Activated CD4-positive, alpha-beta T cell treated with anti-CD3 and anti-CD28 coated beads, Interleukin-2, amount 50 U/mL, for 48 hours (primary cell): Measurements from ENCODE around the gene LZTS2.
"Not testable (repeated sequence)": the region's sequence is repeated elsewhere in the genome, so short reads cannot be mapped to it uniquely, and the experiment has no call there.

ENCODE experiments used
- DNase-seq, 2 experiments: peaks; one replicate each; pipeline ENCODE4 v3.0.0-alpha.2; 2020

Gene LZTS2

DNA sequence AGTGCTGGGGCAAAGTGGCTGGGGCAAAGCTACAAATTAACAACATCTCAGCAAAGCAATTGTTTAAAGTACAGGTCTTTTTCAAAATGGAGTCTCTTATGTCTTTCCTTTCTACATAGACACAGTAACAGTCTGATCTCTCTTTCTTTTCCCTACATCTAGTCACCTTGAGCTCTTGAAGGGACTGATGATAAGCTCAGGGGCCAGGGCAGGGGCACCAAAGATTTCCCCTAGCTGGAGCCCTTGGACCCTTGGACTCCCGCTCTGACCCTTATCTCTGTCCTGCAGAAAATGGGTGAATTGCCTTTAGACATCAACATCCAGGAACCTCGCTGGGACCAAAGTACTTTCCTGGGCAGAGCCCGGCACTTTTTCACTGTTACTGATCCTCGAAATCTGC is 34.8 kb downstream of the LZTS2 start:
- not testable (repeated sequence) for DNase-seq

DNA sequence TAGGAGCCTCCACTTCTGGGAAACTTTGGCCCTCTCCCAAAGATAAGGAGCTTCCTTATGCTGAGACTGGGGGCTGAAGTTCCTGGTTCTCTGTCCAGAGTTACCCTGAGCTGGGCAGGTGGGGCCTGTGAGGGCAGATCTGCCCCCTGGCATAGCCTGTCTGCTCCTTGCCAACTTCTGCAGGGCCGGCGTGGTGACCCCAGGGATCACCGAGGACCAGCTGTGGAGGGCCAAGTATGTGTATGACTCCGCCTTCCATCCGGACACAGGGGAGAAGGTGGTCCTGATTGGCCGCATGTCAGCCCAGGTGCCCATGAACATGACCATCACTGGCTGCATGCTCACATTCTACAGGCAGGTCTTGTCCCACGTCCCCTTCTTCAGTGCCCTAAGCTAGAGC is 35.7 kb downstream of the LZTS2 start:
- no peak for DNase-seq

DNA sequence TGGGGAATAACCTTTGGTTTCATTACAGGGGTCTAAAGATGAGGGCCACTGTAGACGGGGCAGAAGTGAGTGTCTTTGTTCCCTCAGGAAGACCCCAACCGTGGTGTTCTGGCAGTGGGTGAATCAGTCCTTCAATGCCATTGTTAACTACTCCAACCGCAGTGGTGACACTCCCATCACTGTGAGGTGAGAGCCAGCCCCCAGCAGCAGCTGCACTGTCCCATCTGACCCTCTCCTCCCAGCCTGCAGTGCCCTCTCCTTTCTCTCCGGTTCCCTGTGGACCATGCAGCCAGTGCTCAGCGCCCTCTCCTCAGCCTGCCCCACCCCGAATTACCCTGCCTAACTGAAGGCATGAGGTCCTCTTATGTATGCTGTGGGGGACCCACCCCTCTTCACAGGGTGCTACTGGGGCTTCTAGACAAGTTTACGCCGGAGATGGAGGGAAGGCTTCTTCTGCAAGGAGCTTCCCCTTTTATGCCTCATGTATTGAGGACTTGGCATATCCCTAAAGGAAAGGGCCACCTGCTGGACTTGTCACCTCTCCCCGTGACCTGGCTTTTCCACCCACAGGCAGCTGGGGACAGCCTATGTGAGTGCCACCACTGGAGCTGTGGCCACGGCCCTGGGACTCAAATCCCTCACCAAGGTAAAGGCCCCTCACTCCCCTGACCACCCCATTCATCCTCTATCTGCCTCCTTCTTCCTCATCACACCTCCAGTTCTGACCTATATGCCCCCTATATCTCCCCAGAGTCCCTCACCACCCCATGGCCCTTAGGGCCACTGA is 36.5 kb downstream of the LZTS2 start:
- no peak for DNase-seq

DNA sequence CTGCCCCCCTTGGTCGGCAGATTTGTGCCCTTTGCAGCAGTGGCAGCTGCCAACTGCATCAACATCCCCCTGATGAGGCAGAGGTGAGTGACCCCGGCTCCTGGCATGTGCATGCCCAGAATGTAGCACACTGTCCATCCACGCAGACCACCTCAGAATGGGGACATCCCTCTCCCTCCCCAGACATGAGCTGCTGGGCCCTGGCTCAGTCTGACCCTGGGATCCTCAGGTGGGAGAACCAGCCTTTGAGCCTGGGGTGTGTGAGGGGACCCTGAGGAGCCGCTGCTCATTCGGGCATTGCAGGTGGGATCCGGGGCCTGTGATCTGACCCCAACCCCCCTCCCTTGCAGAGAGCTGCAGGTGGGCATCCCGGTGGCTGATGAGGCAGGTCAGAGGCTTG is 37.1 kb downstream of the LZTS2 start:
- DNase-seq = no peak

DNA sequence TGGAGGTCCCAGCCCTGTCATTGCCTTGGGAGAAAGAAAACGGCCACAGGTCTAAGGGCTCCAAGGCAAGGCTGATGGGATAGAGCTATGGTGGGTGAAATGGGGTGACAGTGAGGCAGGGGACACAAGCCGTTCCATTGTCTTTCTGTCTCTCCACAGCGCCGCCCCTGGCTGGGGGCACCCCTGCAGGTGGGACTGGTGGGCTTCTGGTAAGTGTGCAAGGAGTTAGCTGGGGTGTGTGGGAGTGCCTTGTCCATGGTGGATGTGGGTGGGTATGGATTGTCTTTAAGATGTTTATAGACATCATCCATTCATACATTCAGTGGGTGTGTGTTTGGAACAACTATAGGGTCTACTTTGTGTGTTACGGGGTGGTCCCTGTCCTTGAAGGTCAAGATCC is 38.9 kb downstream of the LZTS2 start:
- no peak for DNase-seq

DNA sequence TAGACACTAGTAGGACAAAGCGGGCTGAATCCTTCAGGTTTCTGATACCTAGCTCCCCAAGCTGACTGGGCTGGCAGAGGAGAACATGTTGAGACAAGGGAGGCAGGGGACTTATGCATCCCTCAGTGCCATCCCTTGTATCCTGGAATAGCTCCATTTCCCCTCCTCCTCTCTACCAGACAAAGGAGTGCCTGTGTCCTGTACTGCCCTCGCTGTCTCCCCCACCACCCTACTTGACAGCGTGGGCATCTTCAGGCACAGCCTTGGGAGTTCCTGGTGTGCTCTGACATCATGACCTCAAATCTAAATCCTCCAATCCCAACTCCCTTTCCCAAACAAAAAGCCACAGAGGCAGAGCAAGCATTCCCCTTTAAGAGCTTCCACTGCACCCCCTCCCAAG is 40.5 kb downstream of the LZTS2 start:
- no peak for DNase-seq

DNA sequence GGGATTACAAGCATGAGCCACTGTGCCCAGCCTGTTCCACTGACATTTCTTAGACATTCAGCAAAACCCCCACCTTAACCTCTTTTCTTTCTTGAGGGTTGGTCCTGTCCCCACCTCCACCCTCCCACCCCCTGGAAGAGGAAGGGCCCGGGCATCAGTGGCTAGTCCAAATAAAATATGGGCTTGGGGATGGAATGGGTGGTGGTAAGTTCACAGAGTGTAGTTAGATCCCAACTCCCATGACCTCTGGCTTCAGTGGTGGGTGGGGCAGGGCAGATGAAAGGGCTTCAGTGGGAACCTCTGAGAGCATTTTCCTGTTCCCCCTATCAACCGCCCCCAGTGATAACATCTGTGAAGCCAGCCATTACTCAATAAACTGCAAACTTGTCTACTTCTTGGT is 41.2 kb downstream of the LZTS2 start:
- DNase-seq = no peak

DNA sequence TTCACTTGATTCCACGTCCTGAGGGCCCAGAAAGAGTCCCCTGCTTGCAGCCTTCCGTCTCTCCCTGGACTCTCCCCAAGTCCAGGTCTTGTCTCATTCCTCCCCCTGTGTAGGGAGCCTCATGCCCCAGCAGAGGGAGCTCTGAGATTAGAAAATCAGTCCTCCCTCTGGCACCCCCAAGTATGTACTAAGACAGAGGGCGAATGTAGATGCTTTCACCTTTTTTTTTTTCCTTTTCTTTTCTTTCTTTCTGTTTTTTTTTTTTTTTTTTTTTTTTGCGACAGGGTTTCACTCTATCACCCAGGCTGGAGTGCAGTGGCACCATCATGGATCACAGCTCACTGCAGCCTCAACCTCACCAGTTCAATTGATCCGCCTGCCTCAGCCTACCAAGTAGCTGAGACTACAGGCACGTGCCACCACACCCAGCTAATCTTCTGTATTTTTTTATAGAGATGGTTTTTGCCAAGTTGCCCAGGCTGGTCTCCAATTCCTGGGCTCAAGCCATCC is 41.7 kb downstream of the LZTS2 start:
- peak; percentile 71 to 78 for DNase-seq

DNA sequence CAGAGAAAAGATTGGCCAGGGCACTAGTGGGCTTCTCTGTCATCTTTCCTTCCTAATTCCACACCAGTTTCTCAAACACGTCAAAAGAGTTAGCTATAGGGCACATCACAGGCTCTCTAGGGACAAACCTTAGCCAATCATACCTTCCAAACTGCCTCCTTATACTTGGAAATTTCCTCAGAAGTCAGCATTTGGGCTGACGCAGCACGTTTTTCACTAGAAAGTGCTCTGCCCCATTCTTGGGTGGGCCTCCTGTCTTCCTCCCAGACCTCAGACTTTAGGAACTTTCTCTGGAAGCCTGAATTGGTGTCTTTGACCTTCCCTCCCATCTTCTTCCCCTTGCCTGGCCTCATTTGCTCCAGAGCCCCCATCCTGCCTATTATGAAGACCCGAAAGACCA is 42.5 kb downstream of the LZTS2 start:
- DNase-seq = no peak

DNA sequence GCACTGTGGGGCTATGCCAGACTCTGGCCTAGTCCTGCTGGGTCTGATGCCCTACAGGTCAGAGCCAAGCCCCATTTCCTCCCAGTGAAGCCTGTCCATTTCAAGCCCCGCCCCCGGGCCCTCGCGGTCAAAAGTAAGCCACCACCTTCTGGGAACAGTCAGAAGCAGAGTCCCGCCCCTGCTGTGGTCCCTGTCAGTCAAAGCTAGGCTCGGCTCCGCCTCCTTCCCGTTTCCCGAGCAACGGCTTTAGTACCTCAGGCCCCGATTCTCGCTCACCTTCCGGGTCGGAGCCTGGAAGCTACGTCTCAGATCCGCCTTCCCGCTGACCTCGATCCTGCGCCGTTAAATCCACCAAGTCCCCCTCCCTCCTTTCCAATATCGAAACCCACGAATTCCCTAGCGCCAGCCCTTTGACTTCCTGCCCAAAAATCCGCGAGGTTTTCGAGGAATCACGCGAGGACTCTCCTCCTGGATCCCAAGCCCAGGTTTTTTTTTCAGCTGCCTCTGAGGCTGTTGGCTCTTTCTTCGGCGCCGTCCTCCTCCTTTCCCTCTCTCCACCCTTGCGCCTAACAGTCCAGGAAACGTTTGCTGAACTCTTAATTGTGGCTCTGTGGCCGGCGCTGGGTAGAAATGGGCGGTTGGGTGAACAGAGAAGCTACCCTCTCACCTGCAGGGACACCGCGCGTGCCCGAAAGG is 43.2 kb downstream of the LZTS2 start:
- peak; percentile 97 to 98 for DNase-seq

DNA sequence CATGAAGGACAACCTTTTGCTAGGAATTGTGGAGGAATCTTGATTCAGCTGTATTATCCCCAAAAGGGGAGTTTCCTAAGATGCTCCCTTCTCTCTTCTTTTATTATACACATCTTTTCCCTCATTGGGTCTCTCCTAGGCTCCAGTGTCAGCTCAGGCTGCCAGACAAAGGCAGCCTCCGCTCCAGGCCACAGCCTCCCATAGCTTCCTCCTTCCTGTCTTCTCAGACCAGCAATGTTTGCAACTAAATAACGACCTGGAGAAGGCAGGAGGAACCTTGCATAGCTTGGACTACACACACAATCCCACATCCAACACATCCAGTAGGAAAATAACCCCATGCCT is 43.7 kb downstream of the LZTS2 start:
- no peak for DNase-seq

DNA sequence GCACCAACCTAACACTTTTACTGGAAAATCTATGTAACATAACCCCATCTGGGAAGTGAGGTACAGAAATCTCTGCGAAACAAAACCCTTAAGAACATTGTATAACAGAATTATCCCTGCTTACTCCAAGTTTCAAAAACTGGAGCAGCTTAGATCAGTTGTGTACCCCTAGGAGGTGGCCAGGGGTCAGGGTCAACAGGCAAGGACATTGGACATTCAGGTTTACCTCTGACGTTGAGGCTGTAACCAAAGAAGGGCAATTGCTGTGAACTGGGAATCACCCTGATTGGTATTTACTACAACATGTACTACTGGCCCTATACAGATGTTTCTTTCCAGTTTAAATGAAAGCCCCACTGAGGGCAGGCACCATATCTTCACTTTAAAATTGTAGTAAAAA is 44.5 kb downstream of the LZTS2 start:
- DNase-seq = no peak

DNA sequence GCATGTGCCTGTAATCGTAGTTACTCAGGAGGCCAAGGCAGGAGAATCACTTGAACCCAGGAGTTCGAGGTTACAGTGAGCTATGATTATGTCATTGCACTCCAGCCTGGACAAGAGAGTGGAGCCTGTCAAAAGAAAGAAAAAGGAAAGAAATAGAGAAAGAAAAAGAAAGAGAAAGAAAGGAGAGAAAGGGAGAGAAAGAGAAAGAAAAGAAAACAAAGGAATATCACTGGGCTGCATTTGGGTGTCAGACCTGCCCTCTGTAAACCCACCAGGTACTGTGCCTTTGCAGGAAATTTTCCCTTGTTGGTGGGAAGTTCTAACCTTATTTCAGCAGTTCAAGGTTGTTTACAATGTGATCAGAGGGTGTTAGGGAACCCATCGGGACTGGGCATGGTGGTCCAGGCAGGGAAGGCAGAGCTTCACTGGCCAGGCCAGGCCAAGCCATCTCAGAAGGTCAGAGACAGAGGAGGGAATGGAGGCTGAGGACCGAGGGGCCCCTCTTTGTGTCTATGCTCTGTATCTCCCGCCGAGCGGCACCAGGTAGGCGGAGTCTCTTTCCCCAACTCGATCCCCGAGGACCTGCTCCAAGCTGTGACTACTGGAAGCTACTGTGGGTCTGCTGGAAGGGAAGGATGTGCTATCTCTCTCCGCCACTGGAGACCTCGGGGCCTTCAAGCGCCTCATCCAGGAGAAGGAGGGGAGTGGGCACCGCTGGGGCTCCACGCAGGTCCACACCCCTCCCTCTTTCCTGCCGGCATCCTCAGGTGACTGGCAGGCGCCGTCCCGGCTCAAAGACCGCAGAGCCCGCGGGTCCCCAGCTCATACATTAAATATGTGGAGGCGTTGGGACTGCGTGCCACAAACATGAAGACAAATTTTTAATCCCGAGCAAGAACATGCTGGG is 47.0 kb downstream of the LZTS2 start:
- DNase-seq = no peak

DNA sequence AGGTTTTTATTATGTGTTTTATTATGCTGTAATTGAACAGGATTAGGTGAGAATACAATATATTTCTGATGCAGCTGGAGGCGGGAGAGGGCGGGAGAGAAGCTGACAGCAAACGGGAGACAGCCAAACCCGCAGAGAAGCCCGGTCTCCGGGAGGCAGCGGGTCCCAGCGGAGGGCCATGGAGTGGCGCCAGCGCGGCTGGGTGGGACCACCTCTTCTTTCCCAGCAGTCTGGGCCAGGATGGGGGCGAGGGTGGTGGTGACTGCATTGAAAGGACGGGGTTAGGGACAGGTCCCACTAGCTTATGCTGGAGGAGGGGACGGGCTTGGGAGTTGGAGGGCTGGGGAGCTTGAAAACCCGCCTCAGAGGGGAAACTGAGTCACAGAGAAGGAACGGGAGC is 47.7 kb downstream of the LZTS2 start:
- no peak for DNase-seq

DNA sequence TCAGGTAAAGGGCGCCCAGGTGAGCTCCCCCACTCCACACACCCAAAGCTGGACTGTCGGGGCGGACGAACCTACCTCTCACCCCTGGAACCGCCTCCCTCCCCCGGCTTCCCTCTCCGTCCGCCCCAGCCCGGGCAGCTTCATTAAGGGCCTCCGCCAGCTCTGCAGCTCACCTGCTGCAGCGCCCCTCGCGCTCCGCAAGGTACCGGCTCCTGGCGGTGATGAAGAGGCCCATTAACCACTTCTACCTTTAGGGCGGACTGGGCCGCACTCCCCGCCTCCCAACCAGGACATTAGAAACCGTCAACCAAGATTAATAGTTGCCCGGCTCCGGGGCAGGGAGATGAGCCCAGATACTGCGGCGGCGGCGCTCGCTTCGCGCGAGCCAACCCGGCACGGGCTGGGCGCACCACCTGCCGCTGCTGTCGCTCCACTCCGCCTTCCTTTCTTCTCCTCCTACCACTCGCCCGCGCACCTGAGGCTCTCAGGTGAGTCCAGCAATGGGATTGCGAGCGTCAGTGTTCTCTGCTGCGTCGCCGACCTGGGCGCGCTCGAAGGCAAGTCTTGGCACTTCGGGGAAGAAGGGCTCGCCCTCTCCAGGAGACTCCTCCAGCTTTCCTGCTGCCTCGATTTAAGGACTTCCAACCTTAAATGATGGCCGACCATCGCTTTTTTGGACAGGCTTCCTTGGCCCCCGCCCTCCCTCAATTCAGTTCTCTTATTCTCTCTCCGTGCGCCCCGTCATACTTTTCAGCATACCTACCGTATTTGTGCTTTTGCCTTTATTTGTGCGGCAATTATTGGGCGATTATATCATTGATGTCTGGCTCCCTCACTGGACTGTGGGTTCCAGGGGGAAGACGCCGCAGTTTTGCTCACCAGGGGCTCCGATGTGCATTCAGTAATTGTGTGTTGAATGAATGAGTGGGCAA is 48.6 kb downstream of the LZTS2 start:
- DNase-seq = no peak

DNA sequence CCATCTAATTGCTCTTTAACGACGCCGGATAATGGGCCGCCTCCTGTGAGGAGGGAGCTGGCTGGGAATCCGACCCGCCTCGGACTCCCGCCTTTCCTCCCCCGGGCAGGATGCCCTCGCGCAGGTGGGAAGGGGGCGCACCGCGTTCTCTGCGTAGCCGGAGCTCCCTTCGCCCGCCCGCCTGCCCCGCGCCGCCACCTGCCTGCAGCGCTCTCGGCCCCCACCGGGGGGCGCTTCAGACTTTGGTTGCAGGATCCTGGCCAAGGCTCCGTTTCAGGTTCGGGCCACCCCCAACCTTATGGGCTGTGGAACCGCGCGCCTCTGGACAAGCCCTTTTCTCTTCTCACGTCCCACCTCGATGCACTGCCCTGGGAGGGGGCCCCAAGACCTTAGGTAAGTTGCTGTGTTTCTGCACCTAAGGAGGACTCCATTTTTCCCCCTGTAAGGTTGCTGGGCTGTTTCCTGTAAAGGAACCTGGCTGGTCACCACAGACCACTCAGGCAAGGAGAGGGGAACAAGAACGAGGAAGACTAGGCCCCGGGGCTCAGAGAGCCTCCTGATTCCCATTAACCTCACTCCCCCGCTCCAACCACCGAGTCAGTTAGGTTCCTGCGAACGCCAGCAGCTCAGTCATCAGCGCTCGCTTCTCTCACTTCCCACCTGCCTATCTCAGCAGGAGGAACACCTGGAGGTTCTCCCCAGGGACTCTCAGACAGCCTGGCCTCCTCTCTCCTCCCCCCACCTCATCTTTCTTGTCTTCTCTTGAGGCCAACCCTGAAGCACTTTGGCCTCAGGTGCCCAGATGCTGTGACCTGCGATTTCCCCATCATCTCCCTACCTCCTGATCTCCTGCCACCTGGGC is 50.8 kb downstream of the LZTS2 start:
- peak; percentile 82 to 87 for DNase-seq

DNA sequence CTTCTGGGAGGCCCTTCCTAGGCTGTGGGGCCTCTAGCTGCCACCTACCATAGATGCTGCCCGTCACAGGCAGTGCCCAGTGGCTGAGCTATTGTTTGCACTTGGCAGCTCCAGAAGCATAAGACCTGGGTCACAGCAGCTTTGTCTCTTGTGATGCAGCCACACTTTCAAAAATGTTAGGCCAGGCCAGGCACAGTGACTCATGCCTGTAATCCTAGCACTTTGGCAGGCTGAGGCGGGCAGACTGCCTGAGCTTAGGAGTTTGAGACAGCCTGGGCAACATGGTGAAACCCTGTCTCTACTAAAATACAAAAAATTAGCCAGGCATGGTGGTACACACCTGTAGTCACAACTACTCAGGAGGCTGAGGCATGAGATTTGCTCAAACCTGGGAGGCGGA is 52.7 kb downstream of the LZTS2 start:
- no peak for DNase-seq

DNA sequence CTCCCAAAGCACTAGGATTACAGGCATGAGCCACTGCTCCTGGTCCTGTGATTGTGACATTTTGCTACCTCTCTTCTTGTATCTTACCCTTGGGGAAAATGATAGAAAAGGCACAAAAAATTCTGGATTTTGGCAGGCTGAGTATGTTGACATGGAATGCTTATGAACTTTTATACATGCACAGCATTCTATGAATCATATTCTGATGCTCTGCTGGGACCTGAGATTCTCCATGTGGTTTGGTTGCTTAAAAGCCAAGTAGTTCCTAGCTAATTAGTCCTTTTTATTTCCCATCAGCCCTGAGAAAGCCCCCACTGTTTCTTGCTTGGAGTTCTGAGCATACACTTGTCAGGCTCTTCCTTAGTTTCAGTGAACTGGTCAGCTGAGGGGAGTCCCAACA is 53.9 kb downstream of the LZTS2 start:
- no peak for DNase-seq

DNA sequence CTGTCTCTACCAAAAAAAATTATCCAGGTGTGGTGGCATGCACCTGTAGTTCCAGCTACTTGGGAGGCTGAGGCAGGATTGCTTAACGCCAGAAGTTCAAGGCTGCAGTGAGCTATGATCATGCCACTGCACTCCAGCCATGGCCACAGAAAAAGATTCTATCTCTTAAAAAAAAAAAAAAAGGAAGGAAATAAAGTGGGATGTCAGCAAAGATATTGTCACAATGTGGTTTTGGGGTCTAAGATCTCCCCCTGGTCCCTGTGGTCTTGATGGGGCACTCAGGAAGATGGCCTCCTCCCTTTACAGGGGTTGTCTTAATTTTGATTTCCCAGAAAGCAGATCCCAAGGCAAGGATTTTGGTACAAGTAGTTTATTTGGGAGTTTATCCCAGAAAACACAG is 54.7 kb downstream of the LZTS2 start:
- no peak for DNase-seq

DNA sequence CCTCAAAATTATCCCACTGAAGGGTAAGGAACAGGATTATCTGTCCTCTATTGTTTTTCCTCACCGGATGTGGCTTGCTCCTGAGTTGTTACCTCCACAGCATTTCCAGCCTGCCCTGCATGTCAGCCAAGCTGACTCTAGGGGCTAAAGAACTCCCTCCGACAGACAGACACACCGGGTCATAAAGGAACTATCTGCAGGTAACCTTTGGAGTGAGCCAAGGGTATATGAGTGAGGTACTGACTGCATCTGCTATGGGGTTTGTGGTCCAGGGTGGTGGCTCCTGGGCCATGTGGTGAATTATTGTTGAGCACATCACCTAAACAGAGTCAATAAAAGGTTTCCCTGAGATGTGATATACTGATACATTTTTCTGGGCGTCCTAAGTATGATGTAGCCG is 55.3 kb downstream of the LZTS2 start:
- no peak for DNase-seq

DNA sequence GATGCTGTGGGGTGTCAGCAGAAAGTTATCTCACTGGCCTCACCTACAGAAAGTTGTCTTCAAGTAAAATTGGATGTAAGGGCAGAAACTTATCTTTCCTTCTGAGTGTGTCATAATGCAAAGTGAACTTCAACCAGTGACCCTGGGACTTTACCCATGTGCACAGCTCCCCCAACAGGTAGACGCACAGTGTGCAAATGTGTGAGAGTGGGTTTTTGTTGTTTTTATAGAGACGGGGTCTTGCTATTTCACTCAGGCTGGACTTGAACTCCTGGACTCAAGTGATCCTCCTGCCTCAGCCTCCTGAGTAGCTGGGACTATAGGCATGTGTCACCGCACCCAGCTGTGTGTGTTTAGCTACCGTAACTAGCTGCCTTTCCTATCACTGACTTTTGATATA is 55.8 kb downstream of the LZTS2 start:
- DNase-seq = no peak
